HepG2 (cell line): ENCODE data around the gene ARHGAP15. TPM values are rescaled to one million over a fixed set of nuclear protein-coding genes. Genes with fewer than 3 reads are reported as not detected.

Source experiments
- KLF13 ChIP-seq: sonication (generic); formaldehyde crosslinking; IDR thresholded peaks from 2 replicates; pipeline ENCODE4 v1.4.0; 2020; ENCODE audit warnings: mild to moderate bottlenecking, missing genetic modification reagents
- NFKBIZ ChIP-seq: IDR thresholded peaks from 2 replicates; pipeline ENCODE4 v1.6.1; 2018; ENCODE audit warnings: missing genetic modification reagents, missing compliant biosample characterization
- RARA ChIP-seq: IDR thresholded peaks from 2 replicates; pipeline ENCODE4 v1.6.1; 2016; ENCODE audit warnings: missing genetic modification reagents, missing compliant biosample characterization
- SUZ12 ChIP-seq: fragments of 150-350 bp; IDR thresholded peaks from 2 replicates; pipeline ENCODE4 v1.6.1; 2014; ENCODE audit warnings: low read depth, low read length
- ZNF180 ChIP-seq: sonication (generic); formaldehyde crosslinking; IDR thresholded peaks from 2 replicates; pipeline ENCODE4 v1.4.0; 2020; ENCODE audit warnings: low read depth, missing genetic modification reagents, borderline replicate concordance
- ZNF260 ChIP-seq: sonication (generic); formaldehyde crosslinking; IDR thresholded peaks from 2 replicates; pipeline ENCODE4 v1.4.0; 2020; ENCODE audit warnings: missing genetic modification reagents, low read depth, mild to moderate bottlenecking, borderline replicate concordance
- polyA plus RNA-seq, 8 experiments: library from polyadenylated mRNA; depleted of rRNA in 3 of 8; stranded (reverse) in 7 of 8; unstranded in 1 of 8; fragments of >200 nt; fragmentation: Illumina TruSeq in 4 of 8; extraction: Trizol in 4 of 8; gene quantifications; 2 replicates each; pipeline versions ENCODE4 v1.2.1 to v1.2.3, GENCODE V29; 2011 to 2016; ENCODE audit warnings: low read depth in 4 of 8, missing spikeins in 1 of 8, mixed read lengths in 1 of 8; ENCODE audit not compliant: insufficient read depth in 1 of 8
- total RNA-seq, 5 experiments: library from RNA; depleted of rRNA; stranded (reverse); fragments of >200 nt; fragmentation: Illumina TruSeq; extraction: Trizol; gene quantifications; 2 replicates each; pipeline ENCODE4 v1.2.3, GENCODE V29; 2016; ENCODE audit warnings: low read depth in 1 of 5
- TF ChIP-seq, protein P1 (sequence below): sonication (generic); formaldehyde crosslinking; IDR thresholded peaks from 2 replicates; pipeline ENCODE4 v1.5.1; 2020; ENCODE audit warnings: mild to moderate bottlenecking, missing genetic modification reagents
- TF ChIP-seq, protein P2 (sequence below): sonication (generic); formaldehyde crosslinking; IDR thresholded peaks from 2 replicates; pipeline ENCODE4 v1.5.0; 2020; ENCODE audit warnings: mild to moderate bottlenecking, missing genetic modification reagents
- TF ChIP-seq, protein P3 (sequence below): sonication (generic); formaldehyde crosslinking; IDR thresholded peaks from 2 replicates; pipeline ENCODE4 v1.8.0; 2022; ENCODE audit warnings: missing genetic modification reagents, low read depth, mild to moderate bottlenecking, borderline replicate concordance

Gene ARHGAP15
- total and polyA plus RNA-seq, 2 of the 13 experiments (the other 11 are each of a cell fraction or from before 2014, with no cell fraction given): 0.04 TPM; not detected in 1

DNA sequence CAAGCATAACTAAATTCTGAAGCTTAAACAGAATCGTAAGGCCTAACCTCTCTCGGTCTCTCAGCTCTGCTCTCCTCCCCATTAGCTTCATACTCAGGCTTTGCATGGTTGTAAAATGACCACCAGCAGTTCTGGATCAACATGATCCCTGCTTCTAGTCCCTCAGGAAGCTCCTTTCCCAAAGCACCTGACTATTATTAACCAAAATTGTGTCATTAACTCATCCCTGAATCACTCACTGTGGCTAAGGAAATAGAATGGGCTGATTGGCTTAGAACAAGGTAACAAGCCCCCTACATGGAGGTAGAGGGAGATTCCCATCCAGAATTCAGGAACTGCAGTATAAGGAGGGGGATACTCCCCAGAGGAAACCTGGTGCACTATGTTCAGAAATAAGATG, 448.3 kb downstream of the ARHGAP15 start (continued):
- TF ChIP-seq, protein P1, sequence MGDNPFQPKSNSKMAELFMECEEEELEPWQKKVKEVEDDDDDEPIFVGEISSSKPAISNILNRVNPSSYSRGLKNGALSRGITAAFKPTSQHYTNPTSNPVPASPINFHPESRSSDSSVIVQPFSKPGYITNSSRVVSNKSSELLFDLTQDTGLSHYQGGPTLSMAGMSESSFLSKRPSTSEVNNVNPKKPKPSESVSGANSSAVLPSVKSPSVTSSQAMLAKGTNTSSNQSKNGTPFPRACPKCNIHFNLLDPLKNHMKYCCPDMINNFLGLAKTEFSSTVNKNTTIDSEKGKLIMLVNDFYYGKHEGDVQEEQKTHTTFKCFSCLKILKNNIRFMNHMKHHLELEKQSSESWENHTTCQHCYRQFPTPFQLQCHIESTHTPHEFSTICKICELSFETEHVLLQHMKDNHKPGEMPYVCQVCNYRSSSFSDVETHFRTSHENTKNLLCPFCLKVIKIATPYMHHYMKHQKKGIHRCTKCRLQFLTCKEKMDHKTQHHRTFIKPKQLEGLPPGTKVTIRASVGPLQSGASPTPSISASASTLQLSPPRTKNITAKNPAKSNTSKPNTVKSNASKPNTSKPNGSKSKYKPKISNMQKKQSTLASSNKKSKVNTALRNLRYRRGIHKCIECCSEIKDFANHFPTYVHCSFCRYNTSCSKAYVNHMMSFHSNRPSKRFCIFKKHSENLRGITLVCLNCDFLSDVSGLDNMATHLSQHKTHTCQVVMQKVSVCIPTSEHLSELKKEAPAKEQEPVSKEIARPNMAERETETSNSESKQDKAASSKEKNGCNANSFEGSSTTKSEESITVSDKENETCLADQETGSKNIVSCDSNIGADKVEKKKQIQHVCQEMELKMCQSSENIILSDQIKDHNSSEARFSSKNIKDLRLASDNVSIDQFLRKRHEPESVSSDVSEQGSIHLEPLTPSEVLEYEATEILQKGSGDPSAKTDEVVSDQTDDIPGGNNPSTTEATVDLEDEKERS (CRISPR knock-in tag): no peak
- no peak for TF ChIP-seq KLF13 (CRISPR knock-in tag)
- TF ChIP-seq, protein P2, sequence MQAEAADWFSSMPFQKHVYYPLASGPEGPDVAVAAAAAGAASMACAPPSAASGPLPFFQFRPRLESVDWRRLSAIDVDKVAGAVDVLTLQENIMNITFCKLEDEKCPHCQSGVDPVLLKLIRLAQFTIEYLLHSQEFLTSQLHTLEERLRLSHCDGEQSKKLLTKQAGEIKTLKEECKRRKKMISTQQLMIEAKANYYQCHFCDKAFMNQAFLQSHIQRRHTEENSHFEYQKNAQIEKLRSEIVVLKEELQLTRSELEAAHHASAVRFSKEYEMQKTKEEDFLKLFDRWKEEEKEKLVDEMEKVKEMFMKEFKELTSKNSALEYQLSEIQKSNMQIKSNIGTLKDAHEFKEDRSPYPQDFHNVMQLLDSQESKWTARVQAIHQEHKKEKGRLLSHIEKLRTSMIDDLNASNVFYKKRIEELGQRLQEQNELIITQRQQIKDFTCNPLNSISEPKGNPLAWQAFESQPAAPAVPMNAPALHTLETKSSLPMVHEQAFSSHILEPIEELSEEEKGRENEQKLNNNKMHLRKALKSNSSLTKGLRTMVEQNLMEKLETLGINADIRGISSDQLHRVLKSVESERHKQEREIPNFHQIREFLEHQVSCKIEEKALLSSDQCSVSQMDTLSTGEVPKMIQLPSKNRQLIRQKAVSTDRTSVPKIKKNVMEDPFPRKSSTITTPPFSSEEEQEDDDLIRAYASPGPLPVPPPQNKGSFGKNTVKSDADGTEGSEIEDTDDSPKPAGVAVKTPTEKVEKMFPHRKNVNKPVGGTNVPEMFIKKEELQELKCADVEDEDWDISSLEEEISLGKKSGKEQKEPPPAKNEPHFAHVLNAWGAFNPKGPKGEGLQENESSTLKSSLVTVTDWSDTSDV (CRISPR knock-in tag): no peak
- TF ChIP-seq, protein P3, sequence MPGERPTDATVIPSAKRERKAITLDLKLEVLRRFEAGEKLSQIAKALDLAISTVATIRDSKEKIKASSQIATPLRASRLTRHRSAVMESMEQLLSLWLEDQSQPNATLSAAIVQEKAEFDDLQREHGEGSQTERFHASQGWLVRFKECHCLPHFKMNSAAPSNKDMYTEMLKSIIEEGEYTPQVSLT (CRISPR knock-in tag): no peak
- TF ChIP-seq ZNF260 (CRISPR knock-in tag): no peak
- TF ChIP-seq NFKBIZ (CRISPR knock-in tag): no peak
- TF ChIP-seq RARA (CRISPR knock-in tag): no peak
- TF ChIP-seq SUZ12: no peak
- TF ChIP-seq ZNF180: no peak
